GM23248 (cell line): ENCODE results near the gene TMEM235. TPM values are rescaled to one million over a fixed set of nuclear protein-coding genes. Genes with fewer than 3 reads are reported as not detected.

Experiments used
- DNase-seq: peaks from one replicate; pipeline ENCODE4 v3.0.0-alpha.2; 2015
- H2AFZ ChIP-seq: fragments of 200-600 bp; sonication (generic); 2 replicates; pipeline ENCODE4 v1.6.1; 2016; ENCODE audit warnings: antibody characterized with exemption
- H3F3A ChIP-seq: fragments of 200-600 bp; sonication (generic); 2 replicates; pipeline ENCODE4 v1.6.1; 2016; ENCODE audit warnings: mild to moderate bottlenecking, antibody characterized with exemption, mixed run types; ENCODE audit not compliant: insufficient read depth
- H3K27ac ChIP-seq: fragments of 200-600 bp; sonication (generic); 2 replicates; pipeline ENCODE4 v1.5.1; 2016; ENCODE audit warnings: mild to moderate bottlenecking
- H3K27me3 ChIP-seq: fragments of 200-600 bp; sonication (generic); replicated peaks from 2 replicates; pipeline ENCODE4 v1.6.1; 2016; ENCODE audit warnings: mild to moderate bottlenecking; ENCODE audit not compliant: insufficient read depth
- H3K36me3 ChIP-seq: fragments of 200-600 bp; sonication (generic); 2 replicates; pipeline ENCODE4 v1.6.1; 2016; ENCODE audit warnings: low read depth, mild to moderate bottlenecking
- H3K4me1 ChIP-seq: fragments of 200-600 bp; sonication (generic); 2 replicates; pipeline ENCODE4 v1.6.1; 2016; ENCODE audit warnings: mild to moderate bottlenecking; ENCODE audit not compliant: insufficient read depth
- H3K4me2 ChIP-seq: fragments of 200-600 bp; sonication (generic); one replicate; pipeline ENCODE4 v1.6.1; 2016; ENCODE audit warnings: mild to moderate bottlenecking; ENCODE audit not compliant: unreplicated experiment
- H3K4me3 ChIP-seq: fragments of 200-600 bp; sonication (generic); 2 replicates; pipeline ENCODE4 v1.5.1; 2016; ENCODE audit warnings: mild to moderate bottlenecking
- H3K79me2 ChIP-seq: fragments of 200-600 bp; sonication (generic); 2 replicates; pipeline ENCODE4 v1.6.1; 2016; ENCODE audit warnings: mild to moderate bottlenecking; ENCODE audit not compliant: insufficient read depth
- H3K9ac ChIP-seq: fragments of 200-600 bp; sonication (generic); 2 replicates; pipeline ENCODE4 v1.6.1; 2016; ENCODE audit warnings: mild to moderate bottlenecking
- H3K9me2 ChIP-seq: fragments of 200-600 bp; sonication (generic); 2 replicates; pipeline ENCODE4 v1.6.1; 2016; ENCODE audit warnings: mixed run types, mild to moderate bottlenecking, moderate library complexity; ENCODE audit not compliant: insufficient read depth
- H3K9me3 ChIP-seq: fragments of 200-600 bp; sonication (generic); one replicate; pipeline ENCODE4 v1.6.1; 2017; ENCODE audit warnings: low read depth
- H4K20me1 ChIP-seq: fragments of 200-600 bp; sonication (generic); 2 replicates; pipeline ENCODE4 v1.6.0; 2016; ENCODE audit not compliant: insufficient read depth
- EZH2 ChIP-seq: fragments of 200-600 bp; sonication (generic); IDR thresholded peaks from 2 replicates; pipeline ENCODE4 v1.6.1; 2018; ENCODE audit warnings: antibody characterized with exemption, mild to moderate bottlenecking; ENCODE audit not compliant: insufficient read depth, poor library complexity, severe bottlenecking
- EZH2phosphoT487 ChIP-seq: fragments of 200-600 bp; sonication (generic); IDR thresholded peaks from 2 replicates; pipeline ENCODE4 v1.6.1; 2018; ENCODE audit warnings: antibody characterized with exemption, moderate library complexity, mild to moderate bottlenecking, low read depth; ENCODE audit not compliant: insufficient read depth
- WGBS, 2 experiments: methylation state at CpG; one replicate each; pipeline ENCODE4 v1.1.6; 2015 to 2017; ENCODE audit warnings: low lambda C conversion rate in 2 of 2, low coverage in 1 of 2; ENCODE audit errors: missing lambda C conversion rate in 2 of 2; 5-methylcytosine and 5-hydroxymethylcytosine counted together
- in situ Hi-C: fragments of 300-500 bp; cut with MboI; formaldehyde crosslinking; loops from 2 replicates; pipeline ENCODE4 v1.15.0; 2020
- polyA plus RNA-seq: library from polyadenylated mRNA; unstranded; fragments of >200 nt; fragmentation: Nextera tagmentation; extraction: Ambion mirVana; gene quantifications from 2 replicates; pipeline ENCODE4 v1.2.1, GENCODE V29; 2016
- total RNA-seq: library from RNA; depleted of rRNA; stranded (reverse); fragments of >200 nt; shearing (Covaris generic); gene quantifications from 2 replicates; pipeline ENCODE4 v1.2.3, GENCODE V29; 2014

Gene TMEM235
- total and polyA plus RNA-seq, 2 experiments from 2014 or later: not detected

GRCh38 chr17:78205124-78205775 lies 26.2 kb upstream of the TMEM235 start:
- H3K4me2 ChIP-seq: no peak overlapping the region
- H3K4me3 ChIP-seq: no peak overlapping the region
- no peak for DNase-seq
- H3K4me1 ChIP-seq: no peaks in the 10 kb centered on the region
- no peaks in the 10 kb centered on the region for H4K20me1 ChIP-seq
- no peak overlapping the region for H3K9ac ChIP-seq
- H3K9me3 ChIP-seq: no peaks in the 10 kb centered on the region
- H3K36me3 ChIP-seq: no peaks in the 10 kb centered on the region
- H3K27me3 ChIP-seq: no peaks in the 10 kb centered on the region
- H3K9me2 ChIP-seq: no peaks in the 10 kb centered on the region
- TF ChIP-seq EZH2phosphoT487 (no peak), EZH2 (no peak)
- no peak overlapping the region for H2AFZ ChIP-seq
- no peak overlapping the region for H3K27ac ChIP-seq
- WGBS, 2 experiments: 84 to 87% methylated on average over 17 of the region's 17 CpGs
- no peaks in the 10 kb centered on the region for H3K79me2 ChIP-seq
- in situ Hi-C loops: no loop called here
- H3F3A ChIP-seq: no peaks in the 10 kb centered on the region

- Histone ChIP-seq H3K4me1 (no peaks in the 10 kb centered on the region), H2AFZ (no peak overlapping the region), H3K27ac (no peak overlapping the region), H4K20me1 (no peaks in the 10 kb centered on the region), H3K9me3 (no peaks in the 10 kb centered on the region), H3F3A (no peaks in the 10 kb centered on the region), H3K79me2 (no peaks in the 10 kb centered on the region), H3K4me2 (no peak overlapping the region), H3K9ac (no peak overlapping the region), H3K9me2 (no peaks in the 10 kb centered on the region), H3K36me3 (no peaks in the 10 kb centered on the region), H3K4me3 (no peak overlapping the region), H3K27me3 (no peaks in the 10 kb centered on the region)
- 84 to 87% methylated on average over 7 of the region's 7 CpGs for WGBS, 2 experiments
- no peak for DNase-seq
- in situ Hi-C loops: no loop called here
- TF ChIP-seq EZH2 (no peak), EZH2phosphoT487 (no peak)
Measured at GRCh38 chr17:78206298-78206697, 25.1 kb upstream of the TMEM235 start.

GRCh38 chr17:78208486-78208885 lies 22.9 kb upstream of the TMEM235 start:
- H3K9me2 ChIP-seq: no peaks in the 10 kb centered on the region
- no peaks in the 10 kb centered on the region for H3K36me3 ChIP-seq
- no peaks in the 10 kb centered on the region for H3K4me1 ChIP-seq
- no peaks in the 10 kb centered on the region for H3K27me3 ChIP-seq
- H3K4me3 ChIP-seq: no peak overlapping the region
- TF ChIP-seq EZH2phosphoT487 (no peak), EZH2 (no peak)
- 69 to 71% methylated on average over 3 of the region's 3 CpGs for WGBS, 2 experiments
- no peak for DNase-seq
- H3K9ac ChIP-seq: no peak overlapping the region
- no peak overlapping the region for H3K27ac ChIP-seq
- H4K20me1 ChIP-seq: no peaks in the 10 kb centered on the region
- no peak overlapping the region for H2AFZ ChIP-seq
- in situ Hi-C loops: no loop called here
- H3F3A ChIP-seq: no peaks in the 10 kb centered on the region
- H3K9me3 ChIP-seq: no peaks in the 10 kb centered on the region
- no peaks in the 10 kb centered on the region for H3K79me2 ChIP-seq
- H3K4me2 ChIP-seq: no peak overlapping the region

GRCh38 chr17:78210111-78210510 lies 21.3 kb upstream of the TMEM235 start:
- Histone ChIP-seq H3K9me3 (no peaks in the 10 kb centered on the region), H4K20me1 (no peaks in the 10 kb centered on the region), H3F3A (no peaks in the 10 kb centered on the region), H3K36me3 (no peaks in the 10 kb centered on the region), H3K79me2 (peaks cover 10% of the 10 kb centered on the region), H3K4me2 (no peak overlapping the region), H3K4me3 (no peak overlapping the region), H3K9me2 (no peaks in the 10 kb centered on the region), H3K4me1 (no peaks in the 10 kb centered on the region), H3K27me3 (no peaks in the 10 kb centered on the region), H2AFZ (no peak overlapping the region), H3K9ac (no peak overlapping the region), H3K27ac (no peak overlapping the region)
- no peak for DNase-seq
- WGBS, 2 experiments: 85 to 87% methylated on average over 10 of the region's 10 CpGs
- no peak for TF ChIP-seq EZH2
- TF ChIP-seq EZH2phosphoT487: no peak
- in situ Hi-C loops: no loop called here
